CD4-positive, alpha-beta T cell treated with Interleukin-4 for 1 hour (primary cell): ENCODE data around the gene TOB2.
"Not testable (repeated sequence)": the region's sequence is repeated elsewhere in the genome, so short reads cannot be mapped to it uniquely, and the experiment has no call there.

Source experiments
- DNase-seq, 2 donors: peaks; one replicate each; pipeline ENCODE4 v3.0.0-alpha.2; 2020 to 2022

Gene TOB2

DNA sequence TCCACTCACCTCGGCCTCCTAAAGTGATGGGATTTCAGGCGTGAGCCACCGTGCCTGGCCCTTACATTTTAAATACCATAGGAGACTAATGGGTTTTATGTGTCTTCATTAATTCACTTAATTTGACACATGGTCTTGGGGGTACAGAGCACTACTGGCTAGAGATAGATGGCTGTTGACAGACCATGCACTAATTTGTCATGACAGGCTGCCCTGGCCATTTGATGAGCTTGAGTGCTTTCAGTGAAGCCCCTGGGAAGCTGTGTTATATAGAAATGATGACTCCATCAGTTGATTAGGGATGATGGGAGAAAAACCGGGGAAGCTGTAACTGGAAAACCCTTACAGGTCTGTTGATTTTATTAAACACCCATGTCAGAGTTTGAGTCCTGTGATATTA, 15.3 kb upstream of the TOB2 start:
- DNase-seq = no peak

DNA sequence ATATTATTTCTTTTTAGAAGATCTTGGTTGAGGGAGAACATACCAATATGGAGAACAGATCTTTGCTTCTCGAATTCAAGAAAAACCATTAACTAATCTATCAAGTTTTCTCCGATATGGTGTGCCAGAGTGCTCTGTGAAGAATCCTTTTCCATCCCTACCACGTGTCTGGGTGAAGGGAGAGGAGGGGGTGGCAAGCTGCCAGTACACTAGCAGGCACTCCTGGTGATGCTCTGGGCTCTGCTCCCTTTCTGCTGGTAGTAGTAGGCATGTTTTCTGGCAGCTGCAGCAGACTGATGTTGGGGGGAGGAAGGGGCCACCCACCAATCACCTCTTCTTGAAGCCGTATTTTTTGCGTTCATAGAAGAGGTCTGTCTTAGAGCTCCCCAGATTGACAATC, 13.5 kb upstream of the TOB2 start:
- DNase-seq = not testable (repeated sequence)

DNA sequence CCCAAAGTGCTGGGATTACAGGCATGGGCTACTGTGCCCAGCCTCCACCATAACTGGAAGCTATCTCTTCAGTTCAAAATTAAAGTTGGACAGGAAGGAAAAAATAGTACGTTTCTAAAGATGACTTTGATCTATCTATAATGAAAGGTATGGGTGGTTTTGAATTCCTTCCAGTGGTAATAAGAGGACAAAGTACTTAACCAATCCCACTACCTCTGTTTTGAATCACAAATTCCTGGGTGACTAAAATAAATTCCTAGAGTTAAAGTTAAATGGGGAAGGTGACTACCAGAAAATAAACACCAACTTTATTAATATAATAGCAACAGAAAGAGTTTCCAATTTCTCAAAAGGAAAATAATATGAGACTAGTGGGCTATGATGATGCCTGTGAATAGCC, 12.8 kb upstream of the TOB2 start:
- DNase-seq = no peak

DNA sequence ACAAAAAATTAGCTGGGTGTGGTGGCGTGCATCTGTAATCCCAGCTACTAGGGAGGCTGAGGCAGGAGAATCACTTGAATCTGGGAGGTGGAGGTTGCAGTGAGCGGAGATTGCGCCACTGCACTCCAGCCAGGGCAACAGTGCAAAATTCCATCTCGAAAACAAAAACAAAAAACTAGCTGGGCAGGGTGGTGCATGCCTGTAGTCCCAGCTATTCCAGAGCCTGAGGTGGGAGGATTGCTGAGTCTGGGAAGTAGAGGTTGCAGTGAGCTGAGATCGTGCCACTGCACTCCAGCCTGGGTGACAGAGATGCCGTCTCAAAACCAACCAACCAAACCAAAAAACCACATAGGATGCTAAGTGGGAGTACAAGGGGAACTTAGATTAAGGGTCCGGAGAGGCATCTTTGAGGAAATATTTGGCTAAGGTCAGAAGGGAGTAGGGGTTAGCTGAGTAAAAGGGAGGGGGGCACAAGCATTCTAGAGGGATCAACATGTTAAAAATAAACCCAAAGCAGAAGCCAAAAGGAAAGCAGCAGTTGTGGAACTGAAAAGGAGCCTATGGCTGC, 11.6 kb upstream of the TOB2 start:
- no peak for DNase-seq

DNA sequence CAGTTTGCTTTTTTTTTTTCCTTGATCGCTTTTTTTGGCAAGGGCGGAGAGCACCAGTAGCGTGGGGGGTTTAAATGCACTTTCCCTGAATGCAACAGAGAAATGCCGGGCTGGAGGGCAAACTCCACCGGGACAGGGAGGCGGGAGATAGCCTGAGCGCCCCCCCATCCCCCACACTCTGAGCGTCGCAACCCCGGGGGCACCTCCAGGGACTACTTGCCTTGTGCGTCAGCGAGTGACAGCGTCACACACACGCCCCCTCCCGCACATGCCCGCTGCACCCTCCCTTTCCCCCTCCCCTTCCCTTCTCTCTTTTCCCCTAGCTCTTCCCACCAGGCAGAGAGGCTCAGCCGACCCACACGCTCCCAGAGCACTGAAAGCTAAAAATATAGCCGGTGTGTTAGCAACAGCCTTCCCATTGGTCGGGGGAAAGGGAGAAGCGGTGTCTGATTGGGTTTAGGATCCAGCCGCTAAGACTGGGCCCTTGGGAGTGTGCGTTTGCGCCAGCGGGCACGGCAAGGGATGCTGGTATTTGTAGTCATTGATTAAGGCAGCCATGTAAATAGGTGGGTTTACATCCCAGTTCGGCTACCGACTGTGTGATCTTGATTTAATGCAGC, 1.7 kb upstream of the TOB2 start:
- DNase-seq = peak; percentile 96

DNA sequence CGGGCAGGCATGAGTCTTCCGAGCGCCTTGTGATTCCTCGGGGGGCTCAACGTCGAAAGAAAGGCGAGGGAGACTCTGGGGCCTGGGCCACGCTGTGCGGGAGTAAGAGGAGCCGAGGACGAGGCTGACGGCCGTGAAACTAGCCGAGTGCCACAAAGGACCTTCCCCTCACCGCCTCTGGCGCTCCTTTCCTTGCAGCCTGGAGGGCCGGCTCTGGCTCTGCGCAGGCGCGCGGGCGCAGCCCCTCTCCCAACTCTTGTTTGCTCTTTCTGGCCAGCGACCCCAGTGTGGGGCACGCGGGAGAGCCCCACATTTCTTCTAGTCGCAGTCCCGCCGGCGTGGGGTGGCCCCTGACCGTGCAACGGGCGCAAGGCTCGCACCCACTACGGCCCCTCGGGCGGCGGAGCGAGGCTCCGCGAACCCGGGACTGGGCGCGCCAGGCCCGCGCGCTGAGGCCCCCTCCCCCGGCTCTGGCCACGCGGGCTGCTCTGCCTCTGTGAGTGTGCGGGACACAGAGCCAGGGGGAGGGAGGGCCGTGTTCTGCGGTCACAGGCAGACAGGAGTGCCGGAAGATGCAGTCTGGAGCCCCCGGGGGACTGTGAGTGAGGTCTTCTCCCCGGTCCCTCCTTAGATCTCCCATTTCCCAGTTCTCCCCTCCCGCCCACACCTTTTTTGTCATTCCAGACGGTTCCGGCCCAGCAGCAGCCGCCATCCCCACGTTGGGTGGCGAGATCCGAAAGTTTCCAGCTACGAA, 1.0 kb upstream of the TOB2 start:
- peak; percentile 62 to 65 for DNase-seq

DNA sequence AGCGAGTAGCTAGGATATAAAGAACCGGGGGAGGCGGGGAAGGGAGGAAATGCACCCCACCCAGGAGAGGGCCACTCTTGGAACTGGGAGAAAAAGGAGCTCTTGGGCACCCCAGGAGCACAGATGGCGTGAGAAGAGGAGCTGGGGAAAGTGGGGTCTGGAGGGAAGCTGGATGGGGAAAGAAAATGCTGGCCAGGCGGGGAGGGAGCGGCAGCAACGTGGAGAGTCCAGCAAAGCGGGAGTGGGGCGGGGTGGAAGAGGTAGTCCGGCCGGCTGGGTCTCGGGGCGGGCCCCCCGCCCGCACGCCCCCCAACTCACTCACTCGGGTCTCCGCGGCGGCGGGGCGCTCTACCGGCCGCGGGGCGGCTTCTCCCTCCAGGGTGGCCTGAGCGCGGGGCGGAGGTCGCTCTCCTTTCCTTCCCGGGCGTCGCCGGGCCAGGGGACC, 522 bp downstream of the TOB2 start:
- no peak for DNase-seq

DNA sequence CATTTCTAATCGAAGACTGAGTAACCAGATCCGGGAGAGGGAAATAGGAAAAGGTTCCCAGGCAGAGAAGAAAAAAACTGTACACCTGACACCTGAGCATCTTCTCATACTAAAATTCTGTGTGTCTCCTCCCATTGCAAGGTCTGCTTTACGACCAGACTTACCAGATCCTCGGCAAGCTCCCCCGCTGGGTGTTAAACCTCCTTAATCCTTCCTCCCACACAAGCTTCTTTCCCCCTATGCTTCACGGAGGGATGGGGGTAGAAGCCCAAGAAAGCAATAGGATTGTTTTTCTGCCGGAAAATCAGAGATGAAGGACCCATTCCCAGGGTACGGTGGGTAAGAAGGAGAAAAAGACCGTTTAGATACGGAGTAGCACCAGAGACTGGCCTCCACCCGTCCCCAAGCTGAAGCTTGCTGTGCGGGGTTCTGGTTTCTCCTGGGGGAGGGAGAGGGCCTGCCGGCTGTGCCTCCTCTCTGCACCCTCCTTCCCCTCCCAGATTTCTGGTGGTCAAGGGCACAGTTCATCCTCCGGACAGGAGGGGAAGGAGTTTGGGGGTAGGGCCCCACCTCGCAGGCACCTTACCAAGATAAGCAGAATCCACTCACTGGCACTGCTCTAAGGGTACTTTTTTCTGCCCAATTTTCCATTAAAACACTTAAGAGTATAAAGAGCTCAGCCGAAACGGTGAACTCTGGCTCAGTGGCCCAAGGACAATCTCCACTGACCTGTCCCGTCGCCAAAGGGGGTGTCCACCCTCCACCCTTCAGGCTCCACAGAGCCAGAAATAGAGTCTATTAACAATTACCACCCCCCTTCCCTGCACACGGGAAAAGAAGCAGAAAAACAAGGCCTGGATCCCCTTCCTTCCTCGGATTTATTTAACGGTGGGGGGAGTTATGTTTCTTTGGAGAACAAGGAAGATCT, 1.2 kb downstream of the TOB2 start:
- DNase-seq = peak; percentile 19 to 46

DNA sequence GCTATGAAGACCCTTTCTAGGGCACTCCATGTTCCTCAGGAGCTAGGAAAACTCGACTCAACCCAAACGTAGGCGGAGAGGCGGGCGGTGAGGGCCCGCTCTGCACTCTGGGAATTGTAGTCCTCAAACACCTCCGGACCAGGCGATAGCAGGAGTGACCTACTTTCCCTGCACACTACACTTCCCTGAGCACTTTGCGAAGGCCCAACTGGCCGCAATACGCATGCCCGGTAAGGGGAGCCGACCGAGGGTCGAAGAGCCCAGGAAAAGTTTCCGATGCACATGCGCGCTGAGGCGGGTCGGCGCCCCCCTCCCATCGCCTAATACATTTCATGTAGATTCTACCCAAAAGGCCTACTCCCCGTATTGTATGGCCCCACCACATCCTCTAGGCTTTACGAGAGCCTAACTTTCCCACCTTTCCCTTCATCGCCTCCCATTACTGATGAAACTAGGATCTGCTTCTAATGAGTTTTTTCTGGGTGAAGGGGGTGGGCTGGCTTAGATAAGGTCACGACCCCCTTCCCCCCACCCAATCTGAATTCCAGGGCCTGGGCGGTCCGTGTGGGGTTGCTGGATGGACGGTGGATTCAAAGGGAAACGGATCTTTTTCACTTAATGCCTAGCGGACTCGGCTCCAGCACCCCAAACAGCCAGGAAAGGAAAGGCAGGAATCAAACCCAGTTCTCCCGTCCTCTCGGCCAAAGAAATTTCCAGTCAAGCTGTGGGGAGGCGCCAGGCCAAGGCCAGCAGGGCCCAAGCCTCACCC, 2.1 kb downstream of the TOB2 start:
- peak; percentile 90 to 91 for DNase-seq

DNA sequence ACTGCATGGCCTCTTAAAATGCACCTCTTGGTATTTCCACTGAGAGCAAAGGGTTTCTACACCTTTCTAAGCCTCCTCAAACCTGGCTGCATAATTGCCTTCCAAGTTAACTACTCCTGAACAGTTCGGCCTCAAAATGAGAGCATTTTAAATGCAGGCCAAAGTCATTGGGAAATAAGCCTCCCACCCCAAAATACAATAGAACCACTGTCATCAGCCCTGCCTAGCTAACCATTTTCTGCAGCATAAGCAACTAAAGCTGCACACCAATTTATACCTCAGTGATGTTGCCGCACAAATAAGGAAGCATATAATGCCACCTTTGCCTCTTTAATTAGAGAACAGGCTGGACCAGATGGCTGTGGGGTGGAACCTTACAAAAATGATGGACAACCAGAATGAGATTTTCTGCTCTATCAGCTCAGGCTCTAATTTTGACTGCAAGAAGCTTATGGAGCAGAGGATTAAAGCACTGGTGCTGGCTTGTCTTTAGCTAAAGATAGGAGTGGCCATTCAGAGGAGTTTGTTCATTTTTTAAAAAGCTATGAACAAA, 4.3 kb downstream of the TOB2 start:
- DNase-seq = no peak

DNA sequence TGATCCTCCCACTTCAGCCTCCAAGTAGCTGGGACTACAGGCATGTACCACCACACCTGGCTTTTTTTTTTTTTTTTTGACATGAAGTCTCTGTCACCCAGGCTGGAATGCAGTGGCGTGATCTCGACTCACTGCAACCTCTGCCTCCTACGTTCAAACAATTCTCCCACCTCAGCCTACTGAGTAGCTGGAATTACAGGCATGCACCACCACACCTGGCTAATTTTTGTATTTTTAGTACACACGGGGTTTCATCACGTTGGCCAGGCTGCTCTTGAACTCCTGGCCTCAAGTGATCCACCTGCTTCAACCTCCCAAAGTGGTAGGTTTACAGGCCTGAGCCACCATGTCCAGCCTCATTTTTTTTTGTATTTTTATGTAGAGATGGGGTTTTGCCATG, 6.1 kb downstream of the TOB2 start:
- DNase-seq = not testable (repeated sequence)

DNA sequence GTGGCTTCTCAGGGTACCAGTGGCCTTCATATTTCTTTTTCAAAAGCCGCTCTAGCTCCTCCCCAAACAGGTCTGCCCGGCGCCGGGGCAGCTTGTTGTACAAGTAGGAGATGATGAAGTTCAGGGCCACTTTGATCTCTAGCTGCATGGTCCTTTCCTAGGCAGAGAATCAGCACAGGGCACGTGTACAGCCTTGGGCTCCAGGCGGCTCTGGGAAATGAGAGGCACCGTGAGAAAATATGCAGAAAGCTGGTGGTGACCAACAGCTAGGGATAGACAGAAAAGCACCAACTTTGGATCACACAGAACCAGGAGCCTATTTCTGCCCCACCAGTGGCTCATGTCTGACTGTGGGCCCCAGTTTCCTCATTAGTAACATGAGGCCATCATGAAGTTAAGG, 9.4 kb downstream of the TOB2 start:
- no peak for DNase-seq

DNA sequence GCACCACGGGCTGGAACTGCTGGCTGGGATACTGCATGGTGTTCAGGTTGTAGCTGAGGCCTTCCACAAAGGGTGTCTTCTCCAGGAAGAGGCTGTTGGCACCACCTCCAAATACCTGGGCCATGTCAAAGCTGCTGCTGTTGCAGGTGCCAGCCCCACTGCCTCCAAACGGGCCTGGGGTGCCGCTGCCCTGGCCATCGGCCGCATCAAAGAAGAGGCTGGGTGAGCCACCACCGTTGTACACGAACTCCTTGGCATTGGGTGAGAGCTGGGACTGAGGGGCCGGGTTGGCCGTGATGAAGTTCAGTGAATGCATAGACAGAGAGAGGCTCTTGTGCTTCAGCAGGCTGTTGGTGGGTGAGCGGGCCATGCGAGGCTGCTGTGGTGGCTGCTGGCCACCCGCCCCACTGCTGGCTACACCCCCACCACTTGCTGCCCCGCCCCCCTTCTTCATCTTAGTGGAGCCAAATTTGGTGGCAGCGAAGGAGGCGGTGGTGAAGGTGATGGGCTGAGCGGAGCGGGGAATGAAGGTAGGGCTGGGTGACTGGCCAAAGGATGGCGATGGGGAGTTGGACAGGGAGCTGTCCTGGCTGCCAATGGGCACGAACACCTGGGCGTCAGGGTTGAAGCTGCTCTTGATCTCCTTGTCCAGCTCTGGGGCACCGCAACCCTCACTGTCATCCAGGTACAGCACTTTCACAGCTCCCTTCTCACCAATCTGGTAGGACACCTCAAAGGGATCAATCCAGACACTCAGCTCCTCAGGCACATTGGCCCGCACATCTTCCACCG, 10.1 kb downstream of the TOB2 start:
- no peak for DNase-seq

DNA sequence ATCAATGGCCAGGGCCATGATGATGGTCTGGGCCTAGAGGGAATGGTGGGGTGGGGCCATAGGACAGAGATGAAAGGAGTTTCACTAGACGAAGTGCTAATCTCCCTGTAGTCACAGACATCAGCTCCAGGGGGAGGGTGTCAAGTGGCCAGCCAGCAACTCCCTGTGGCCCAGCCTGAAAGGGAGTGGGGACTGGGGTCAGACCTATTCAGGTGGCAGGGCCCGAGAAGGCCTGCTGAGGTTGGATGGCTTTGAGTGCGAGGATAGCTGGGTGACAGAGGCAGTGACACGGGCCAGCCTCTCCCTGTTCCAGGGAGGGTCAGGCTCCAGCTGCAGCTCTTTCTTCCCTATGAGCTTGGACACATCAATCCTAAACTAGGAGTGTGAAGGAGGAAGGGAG, 11.0 kb downstream of the TOB2 start:
- DNase-seq = no peak

DNA sequence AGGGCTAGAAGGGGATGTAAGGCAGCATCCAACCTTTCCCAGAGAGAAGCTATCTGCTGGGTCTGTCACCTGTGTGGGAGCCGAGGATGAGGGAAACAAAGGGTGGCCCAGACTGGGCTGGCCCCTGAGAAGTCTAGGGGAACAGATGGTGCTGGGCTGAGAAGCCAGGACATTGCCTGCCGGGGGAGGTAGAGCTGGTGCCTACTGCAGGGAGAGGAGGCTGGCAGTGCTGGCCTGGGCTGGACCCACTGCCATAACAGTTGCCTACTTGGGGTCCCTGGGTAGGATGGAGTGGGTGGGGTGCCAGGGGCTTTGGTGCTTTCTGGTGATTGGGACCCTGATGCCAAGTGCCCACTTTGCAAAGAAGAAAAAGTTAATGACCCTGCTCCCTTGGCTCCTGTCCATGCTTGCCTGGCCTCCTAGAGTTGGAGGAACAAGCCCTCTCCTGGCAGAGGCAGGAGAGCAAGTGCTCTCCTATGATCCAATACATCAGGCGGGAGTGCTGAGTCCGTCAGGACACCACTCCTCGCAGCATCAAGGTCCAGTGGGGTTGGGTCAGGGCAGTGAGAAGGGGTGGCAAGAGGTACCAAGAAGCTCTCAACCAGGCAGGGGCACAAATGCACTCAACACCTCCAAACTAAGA, 12.1 kb downstream of the TOB2 start:
- DNase-seq = not testable (repeated sequence)

DNA sequence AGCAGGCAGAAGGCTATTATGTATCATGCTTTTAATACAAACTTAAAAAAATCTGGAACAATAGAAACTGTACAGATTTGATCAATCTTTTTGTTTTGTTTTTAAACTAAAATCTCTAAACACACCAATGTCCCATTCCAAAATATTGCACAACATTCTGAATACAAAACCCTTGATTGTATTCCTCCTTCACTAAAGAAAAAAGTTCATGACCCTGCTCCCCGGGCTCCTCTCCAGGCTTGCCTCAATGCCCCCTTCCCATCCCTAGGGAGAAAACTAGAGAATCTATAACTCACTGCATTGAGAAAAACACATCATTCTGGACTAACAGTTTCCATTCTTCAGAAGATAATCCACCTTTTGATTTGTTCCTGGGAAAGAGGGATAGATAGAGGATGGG, 13.1 kb downstream of the TOB2 start:
- not testable (repeated sequence) for DNase-seq

DNA sequence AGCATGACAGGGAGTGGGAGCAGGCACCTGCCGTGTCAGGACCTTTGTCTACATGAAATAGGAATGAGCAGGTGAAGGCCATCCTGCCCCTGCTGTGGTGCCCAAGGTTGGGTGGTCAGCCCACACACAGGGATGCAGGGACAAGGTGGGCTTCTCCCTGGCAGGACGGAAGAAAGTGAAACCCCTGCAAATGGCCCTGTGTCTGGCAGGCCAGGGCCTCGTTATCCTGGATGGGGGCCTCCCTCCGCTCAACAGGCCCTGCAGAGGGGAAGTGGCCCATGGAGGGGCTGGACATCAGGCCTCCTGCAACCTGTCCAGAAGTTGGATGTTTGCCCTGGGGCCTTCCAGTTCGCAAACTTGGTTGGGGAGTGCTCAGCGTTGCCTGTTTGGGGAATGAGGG, 14.9 kb downstream of the TOB2 start:
- DNase-seq = no peak

DNA sequence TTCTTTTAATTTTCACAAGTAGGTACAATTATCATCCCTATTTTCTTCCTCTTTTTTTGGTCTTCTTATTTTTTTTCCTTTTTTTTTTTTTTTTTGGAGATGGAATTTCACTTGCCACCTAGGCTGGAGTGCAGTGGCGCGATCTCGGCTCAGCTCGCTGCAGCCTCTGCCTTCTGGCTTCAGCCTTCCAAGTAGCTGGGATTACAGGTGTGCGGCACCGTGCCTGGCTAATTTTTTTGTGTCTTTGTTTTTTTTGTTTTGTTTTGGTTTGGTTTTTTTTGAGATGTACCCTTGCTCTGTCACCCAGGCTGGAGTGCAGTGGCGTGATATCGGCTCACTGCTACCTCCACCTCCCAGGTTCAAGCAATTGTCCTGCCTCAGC, 16.7 kb downstream of the TOB2 start:
- no peak for DNase-seq

DNA sequence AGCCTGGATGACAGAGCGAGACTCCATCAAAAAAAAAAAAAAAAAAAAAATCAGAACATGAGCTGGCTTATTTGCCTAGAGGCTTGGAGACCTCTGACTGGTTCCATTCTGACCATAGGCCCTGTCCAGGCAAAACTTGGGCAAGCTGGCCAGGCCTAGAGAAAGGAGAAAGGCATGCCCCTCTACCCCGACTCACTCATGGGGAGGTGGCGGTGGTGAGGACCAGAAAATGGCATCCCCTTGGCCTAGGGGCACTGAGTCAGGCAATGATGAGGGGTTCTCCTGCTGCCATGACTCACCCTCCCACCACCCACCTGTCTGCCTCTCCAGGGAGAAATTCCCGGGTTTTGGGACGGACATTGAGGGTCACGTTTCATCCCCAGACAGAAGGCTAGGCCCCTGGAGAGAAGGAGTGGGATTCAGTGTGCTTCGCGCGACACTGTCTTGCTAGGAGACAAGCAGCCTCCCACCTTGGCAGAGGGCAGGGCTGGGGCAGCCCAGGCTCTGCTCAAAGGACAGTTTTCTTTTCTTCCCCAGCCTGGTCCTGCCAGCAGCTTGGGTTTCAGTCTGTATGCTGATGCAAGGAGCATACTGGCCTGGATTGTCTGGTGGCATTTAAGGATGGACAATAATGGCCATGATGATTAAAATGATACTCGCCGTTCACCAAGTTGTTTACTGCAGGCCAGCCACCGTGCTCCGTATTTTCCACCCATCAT, 17.2 kb downstream of the TOB2 start:
- DNase-seq = no peak
